Parathyroid adenoma (tissue), 2 donors: ENCODE results near the gene SUMO3.

Experiments used
- H2AFZ ChIP-seq: fragments of 300-600 bp; sonication (generic); one replicate; pipeline ENCODE4 v1.7.0; 2017; ENCODE audit warnings: antibody characterized with exemption, mild to moderate bottlenecking
- H3K27ac ChIP-seq: fragments of 300-600 bp; sonication (generic); one replicate; pipeline ENCODE4 v1.7.0; 2017
- H3K27me3 ChIP-seq: fragments of 300-600 bp; sonication (generic); one replicate; pipeline ENCODE4 v1.7.0; 2017; ENCODE audit warnings: low read length; ENCODE audit not compliant: control insufficient read depth, insufficient read depth
- H3K36me3 ChIP-seq: fragments of 300-600 bp; sonication (generic); one replicate; pipeline ENCODE4 v1.7.0; 2017; ENCODE audit warnings: low read length; ENCODE audit not compliant: control insufficient read depth, insufficient read depth
- H3K4me1 ChIP-seq: fragments of 300-600 bp; sonication (generic); one replicate; pipeline ENCODE4 v1.7.0; 2017; ENCODE audit warnings: control low read depth
- H3K4me2 ChIP-seq: fragments of 300-600 bp; sonication (generic); one replicate; pipeline ENCODE4 v1.7.0; 2017; ENCODE audit warnings: low read length
- H3K4me3 ChIP-seq: fragments of 300-600 bp; sonication (generic); one replicate; pipeline ENCODE4 v1.7.0; 2017; ENCODE audit warnings: low read depth, low read length
- H3K79me2 ChIP-seq: fragments of 300-600 bp; sonication (generic); one replicate; pipeline ENCODE4 v1.7.0; 2017; ENCODE audit warnings: control low read depth
- H3K9ac ChIP-seq: fragments of 300-600 bp; sonication (generic); one replicate; pipeline ENCODE4 v1.7.0; 2017; ENCODE audit warnings: mild to moderate bottlenecking
- H3K9me3 ChIP-seq: fragments of 300-600 bp; sonication (generic); one replicate; pipeline ENCODE4 v1.7.0; 2017; ENCODE audit warnings: low read length; ENCODE audit not compliant: control insufficient read depth
- TF ChIP-seq, protein P1 (sequence below): fragments of 300-600 bp; sonication (generic); IDR thresholded peaks from one replicate; pipeline ENCODE4 v1.7.0; 2017; ENCODE audit warnings: antibody characterized with exemption, mild to moderate bottlenecking
- donor health status: primary hyperparathyroidism.

SUMO3 gene

DNA sequence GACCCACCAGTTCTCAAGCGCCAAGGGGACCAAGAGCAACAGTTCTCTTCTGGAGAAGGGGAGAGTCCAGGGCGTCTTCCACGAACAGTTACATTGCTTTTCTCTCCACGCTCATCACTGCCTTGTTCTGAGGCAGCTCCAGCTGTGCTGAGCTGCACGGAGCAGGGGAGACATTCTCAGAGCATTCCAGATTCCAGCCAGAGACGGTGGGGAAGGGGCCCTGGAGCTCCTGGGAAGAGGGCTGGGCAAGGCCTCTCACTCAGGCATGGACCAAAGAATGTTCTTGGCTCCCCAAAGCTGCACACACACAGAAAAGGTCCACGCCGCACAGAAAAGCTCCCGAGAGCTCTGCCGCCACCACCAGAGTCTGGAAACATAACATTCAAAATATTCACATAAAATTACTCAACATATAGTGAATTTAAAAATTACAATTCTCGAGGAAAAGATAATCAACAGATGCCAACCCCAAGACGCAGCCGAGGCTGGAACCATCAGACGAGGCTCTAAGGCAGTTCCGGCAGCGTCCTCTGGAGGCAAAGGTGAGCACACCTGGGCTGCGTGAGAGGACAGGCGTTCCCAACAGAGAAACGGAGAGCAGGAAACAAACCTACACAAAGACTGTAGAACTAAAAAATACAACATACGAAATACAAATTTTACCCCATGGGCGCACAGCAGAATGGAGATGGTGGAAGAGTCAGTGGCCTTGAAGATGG is 56.7 kb downstream of the SUMO3 start:
- no peaks in the 10 kb centered on the region for H3K9me3 ChIP-seq
- TF ChIP-seq, protein P1, sequence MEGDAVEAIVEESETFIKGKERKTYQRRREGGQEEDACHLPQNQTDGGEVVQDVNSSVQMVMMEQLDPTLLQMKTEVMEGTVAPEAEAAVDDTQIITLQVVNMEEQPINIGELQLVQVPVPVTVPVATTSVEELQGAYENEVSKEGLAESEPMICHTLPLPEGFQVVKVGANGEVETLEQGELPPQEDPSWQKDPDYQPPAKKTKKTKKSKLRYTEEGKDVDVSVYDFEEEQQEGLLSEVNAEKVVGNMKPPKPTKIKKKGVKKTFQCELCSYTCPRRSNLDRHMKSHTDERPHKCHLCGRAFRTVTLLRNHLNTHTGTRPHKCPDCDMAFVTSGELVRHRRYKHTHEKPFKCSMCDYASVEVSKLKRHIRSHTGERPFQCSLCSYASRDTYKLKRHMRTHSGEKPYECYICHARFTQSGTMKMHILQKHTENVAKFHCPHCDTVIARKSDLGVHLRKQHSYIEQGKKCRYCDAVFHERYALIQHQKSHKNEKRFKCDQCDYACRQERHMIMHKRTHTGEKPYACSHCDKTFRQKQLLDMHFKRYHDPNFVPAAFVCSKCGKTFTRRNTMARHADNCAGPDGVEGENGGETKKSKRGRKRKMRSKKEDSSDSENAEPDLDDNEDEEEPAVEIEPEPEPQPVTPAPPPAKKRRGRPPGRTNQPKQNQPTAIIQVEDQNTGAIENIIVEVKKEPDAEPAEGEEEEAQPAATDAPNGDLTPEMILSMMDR = no peak
- no peaks in the 10 kb centered on the region for H3K27me3 ChIP-seq
- H3K9ac ChIP-seq = no peak overlapping the region
- no peak overlapping the region for H3K4me2 ChIP-seq
- no peak overlapping the region for H3K27ac ChIP-seq
- no peaks in the 10 kb centered on the region for H3K79me2 ChIP-seq
- H3K4me1 ChIP-seq = no peaks in the 10 kb centered on the region
- H3K36me3 ChIP-seq = no peaks in the 10 kb centered on the region
- H2AFZ ChIP-seq = no peak overlapping the region
- H3K4me3 ChIP-seq = no peak overlapping the region

DNA sequence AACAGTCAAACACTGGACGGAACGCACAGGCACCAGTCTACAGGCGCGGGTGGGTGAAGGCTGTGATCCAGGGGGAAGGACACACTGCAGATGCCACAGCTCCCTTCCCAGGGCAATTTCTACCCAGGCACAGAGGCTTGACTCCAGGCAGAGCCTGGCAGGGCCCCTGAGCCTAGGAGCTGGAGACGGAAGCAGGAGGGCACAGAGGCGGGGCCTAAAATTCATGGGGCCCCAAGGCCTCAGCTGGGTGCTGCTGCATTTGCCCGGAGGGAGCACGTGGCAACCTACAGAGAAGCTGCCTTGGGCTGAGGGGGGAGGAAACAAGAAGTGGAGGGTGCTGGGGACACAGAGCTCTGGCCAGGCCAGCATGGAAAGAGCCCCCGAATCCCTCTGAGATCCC is 57.5 kb downstream of the SUMO3 start:
- Histone ChIP-seq H3K4me3 (no peak overlapping the region), H3K9me3 (no peaks in the 10 kb centered on the region), H3K36me3 (no peaks in the 10 kb centered on the region), H3K9ac (no peak overlapping the region), H3K79me2 (no peaks in the 10 kb centered on the region), H3K4me2 (no peak overlapping the region), H3K27ac (no peak overlapping the region), H3K4me1 (no peaks in the 10 kb centered on the region), H2AFZ (no peak overlapping the region), H3K27me3 (no peaks in the 10 kb centered on the region)
- TF ChIP-seq, protein P1 = no peak

DNA sequence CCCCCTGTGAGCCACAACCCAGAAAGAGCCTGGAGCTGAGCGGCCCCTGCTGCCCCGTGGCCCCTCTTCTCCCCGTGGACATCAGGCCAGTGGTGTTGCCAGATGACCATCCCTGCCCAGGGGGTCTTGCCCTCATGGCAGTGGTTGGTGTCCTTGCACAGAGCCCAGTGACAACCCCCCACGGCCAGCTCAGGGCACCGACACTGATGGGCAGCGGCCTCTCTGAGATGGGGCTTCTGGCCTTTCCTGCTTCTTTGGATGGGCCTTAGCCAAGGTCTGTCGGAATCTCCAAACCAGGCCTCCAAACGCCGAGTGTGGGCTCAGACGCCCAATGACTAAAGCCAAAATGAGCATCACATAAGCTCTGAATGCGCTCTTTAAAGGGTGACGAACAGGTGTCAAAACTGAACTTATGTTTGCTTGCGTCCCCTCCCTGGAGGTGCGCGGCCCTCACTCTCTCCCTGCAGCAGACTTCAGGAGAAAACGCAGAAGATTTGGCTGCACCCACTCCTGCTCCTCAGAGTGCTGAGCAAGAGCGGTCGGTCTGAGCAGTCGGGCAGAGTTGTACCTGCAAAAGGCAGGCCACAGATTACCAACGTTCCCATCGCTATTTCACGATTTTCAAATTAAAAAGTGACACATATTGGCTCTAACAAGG is 58.1 kb downstream of the SUMO3 start:
- H3K9ac ChIP-seq = no peak overlapping the region
- TF ChIP-seq, protein P1 = no peak
- H3K27ac ChIP-seq = no peak overlapping the region
- H3K79me2 ChIP-seq = no peaks in the 10 kb centered on the region
- H3K4me1 ChIP-seq = no peaks in the 10 kb centered on the region
- H3K9me3 ChIP-seq = no peaks in the 10 kb centered on the region
- H3K36me3 ChIP-seq = no peaks in the 10 kb centered on the region
- H3K4me3 ChIP-seq = no peak overlapping the region
- H3K4me2 ChIP-seq = no peak overlapping the region
- H3K27me3 ChIP-seq = no peaks in the 10 kb centered on the region
- H2AFZ ChIP-seq = no peak overlapping the region

DNA sequence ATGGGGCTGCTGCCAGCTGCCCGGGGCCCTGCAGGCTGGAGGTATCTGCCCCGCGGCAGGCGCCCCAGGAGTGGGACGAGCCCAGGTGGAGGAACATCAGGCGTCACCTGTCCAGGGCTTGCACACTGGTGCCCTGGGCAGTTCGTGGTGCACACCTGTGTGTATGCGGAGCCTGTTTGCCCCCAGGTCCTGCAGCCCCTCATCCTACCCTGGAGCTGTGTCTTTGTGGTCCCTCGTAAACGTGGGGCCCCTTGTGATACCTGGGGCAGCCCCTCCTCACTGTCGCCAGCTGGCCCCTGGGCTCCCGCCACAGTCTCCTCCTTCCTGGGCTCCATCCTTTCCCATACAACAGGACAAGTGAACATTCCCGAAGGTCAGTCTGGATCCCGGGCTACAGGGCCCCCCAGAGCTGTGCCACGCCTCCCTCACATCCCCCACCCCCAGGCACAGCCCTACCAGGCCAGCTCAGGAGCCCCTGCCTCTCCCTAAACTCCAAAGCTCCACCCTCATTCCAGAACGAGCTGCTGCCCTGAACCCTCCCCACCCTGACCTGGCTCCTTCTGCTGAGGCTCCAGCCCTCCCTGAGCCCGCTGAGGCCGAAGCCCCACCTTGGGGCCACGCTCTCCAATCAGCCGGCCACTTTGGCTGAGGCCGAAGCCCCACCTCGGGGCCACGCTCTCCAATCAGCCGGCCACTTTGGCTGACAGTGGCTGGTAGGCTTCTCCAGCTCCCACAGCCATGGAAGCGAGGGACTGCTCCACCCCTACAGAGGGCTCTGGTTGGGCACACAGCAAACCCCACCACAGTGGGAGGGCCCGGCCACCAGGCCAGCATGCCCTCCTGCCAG is 58.9 kb downstream of the SUMO3 start:
- Histone ChIP-seq H3K4me1 (no peaks in the 10 kb centered on the region), H3K9me3 (no peaks in the 10 kb centered on the region), H2AFZ (no peak overlapping the region), H3K27ac (no peak overlapping the region), H3K79me2 (no peaks in the 10 kb centered on the region), H3K4me3 (no peak overlapping the region), H3K27me3 (no peaks in the 10 kb centered on the region), H3K9ac (no peak overlapping the region), H3K36me3 (no peaks in the 10 kb centered on the region), H3K4me2 (no peak overlapping the region)
- TF ChIP-seq, protein P1 = no peak
